Panc1 (cell line): ENCODE data around the gene PLOD3.

Experiments
- POLR2AphosphoS5 ChIP-seq: IDR thresholded peaks from 2 replicates; pipeline ENCODE4 v1.6.1; 2012; ENCODE audit warnings: mild to moderate bottlenecking, low read depth, low read length, moderate library complexity
- SIN3A ChIP-seq: IDR thresholded peaks from 2 replicates; pipeline ENCODE4 v1.6.1; 2012; ENCODE audit warnings: low read depth, mild to moderate bottlenecking, low read length, moderate library complexity, borderline replicate concordance; ENCODE audit not compliant: insufficient read depth
- TCF7L2 ChIP-seq: IDR thresholded peaks from 2 replicates; pipeline ENCODE4 v1.6.1; 2011; ENCODE audit warnings: mild to moderate bottlenecking, low read depth, low read length, inconsistent platforms
- TF ChIP-seq, protein P1 (sequence below): fragments of 450-650 bp; IDR thresholded peaks from 2 replicates; pipeline ENCODE4 v1.5.1; 2017; ENCODE audit warnings: mild to moderate bottlenecking

DNA sequence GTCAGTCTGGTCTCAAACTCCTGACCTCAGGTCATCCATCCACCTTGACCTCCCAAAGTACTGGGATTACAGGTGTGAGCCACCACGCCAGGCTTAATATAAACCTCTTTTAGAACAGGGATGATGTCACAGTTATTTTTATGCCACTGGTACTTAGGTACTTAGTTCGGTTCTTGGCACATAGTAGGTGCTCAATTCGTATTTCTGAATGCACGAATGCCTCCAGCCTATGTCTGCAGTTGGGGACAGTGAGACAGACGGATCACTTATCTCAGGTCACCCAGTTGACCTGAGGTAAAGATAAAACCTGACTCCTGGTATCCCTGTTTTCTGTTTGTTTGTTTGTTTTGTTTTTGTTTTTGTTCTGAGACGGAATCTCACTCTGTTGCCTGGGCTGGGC is 31.2 kb downstream of the PLOD3 start:
- TF ChIP-seq, protein P1, sequence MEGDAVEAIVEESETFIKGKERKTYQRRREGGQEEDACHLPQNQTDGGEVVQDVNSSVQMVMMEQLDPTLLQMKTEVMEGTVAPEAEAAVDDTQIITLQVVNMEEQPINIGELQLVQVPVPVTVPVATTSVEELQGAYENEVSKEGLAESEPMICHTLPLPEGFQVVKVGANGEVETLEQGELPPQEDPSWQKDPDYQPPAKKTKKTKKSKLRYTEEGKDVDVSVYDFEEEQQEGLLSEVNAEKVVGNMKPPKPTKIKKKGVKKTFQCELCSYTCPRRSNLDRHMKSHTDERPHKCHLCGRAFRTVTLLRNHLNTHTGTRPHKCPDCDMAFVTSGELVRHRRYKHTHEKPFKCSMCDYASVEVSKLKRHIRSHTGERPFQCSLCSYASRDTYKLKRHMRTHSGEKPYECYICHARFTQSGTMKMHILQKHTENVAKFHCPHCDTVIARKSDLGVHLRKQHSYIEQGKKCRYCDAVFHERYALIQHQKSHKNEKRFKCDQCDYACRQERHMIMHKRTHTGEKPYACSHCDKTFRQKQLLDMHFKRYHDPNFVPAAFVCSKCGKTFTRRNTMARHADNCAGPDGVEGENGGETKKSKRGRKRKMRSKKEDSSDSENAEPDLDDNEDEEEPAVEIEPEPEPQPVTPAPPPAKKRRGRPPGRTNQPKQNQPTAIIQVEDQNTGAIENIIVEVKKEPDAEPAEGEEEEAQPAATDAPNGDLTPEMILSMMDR: no peak
- TF ChIP-seq SIN3A (no peak), POLR2AphosphoS5 (no peak), TCF7L2 (no peak)
